NCI-H345 treated with DMSO at 0.1 percent for 48 hours (cell line): Measurements from ENCODE around the gene ERAS.
A peak's percentile ranks its signal among the peaks of the same experiment; 100 is the strongest.
"Not testable (repeated sequence)": the region's sequence is repeated elsewhere in the genome, so short reads cannot be mapped to it uniquely, and the experiment has no call there.

ENCODE experiments used
- DNase-seq: peaks from one replicate; lab custom pipeline; 2025; ENCODE audit not compliant: unreplicated experiment; lab: John Stamatoyannopoulos, UW

Gene ERAS

GRCh38 chrX:48794911-48795515 is 31.3 kb upstream of the ERAS start:
- no peak for DNase-seq

GRCh38 chrX:48798318-48798717 is 28.0 kb upstream of the ERAS start:
- DNase-seq, result no peak

- DNase-seq, result no peak
Measured at GRCh38 chrX:48800574-48801279, 25.6 kb upstream of the ERAS start.

- DNase-seq, result peak; percentile 94
Measured at GRCh38 chrX:48801280-48802088, 24.8 kb upstream of the ERAS start, which contains the start of gene HDAC6. TSS of gene HDAC6 (plus strand) at chrX:48802067. CDS start at chrX:48802693, 626 bp downstream.

GRCh38 chrX:48802089-48802904 is 24.0 kb upstream of the ERAS start:
- DNase-seq, result peak; percentile 57

- no peak for DNase-seq
Measured at GRCh38 chrX:48802905-48803200, 23.5 kb upstream of the ERAS start.

GRCh38 chrX:48806081-48806480 is 20.2 kb upstream of the ERAS start:
- no peak for DNase-seq

GRCh38 chrX:48813644-48814043 is 12.7 kb upstream of the ERAS start:
- DNase-seq, result no peak

GRCh38 chrX:48814722-48815121 is 11.6 kb upstream of the ERAS start:
- no peak for DNase-seq

GRCh38 chrX:48815266-48815665 is 11.0 kb upstream of the ERAS start:
- DNase-seq, result no peak

- DNase-seq, result no peak
Measured at GRCh38 chrX:48816014-48816810, 10.1 kb upstream of the ERAS start.

- DNase-seq, result no peak
Measured at GRCh38 chrX:48818098-48818497, 8.2 kb upstream of the ERAS start.

- no peak for DNase-seq
Measured at GRCh38 chrX:48818866-48819265, 7.4 kb upstream of the ERAS start.

- not testable (repeated sequence) for DNase-seq
Measured at GRCh38 chrX:48819394-48819793, 6.9 kb upstream of the ERAS start.

- no peak for DNase-seq
Measured at GRCh38 chrX:48823053-48823452, 3.3 kb upstream of the ERAS start.

GRCh38 chrX:48824066-48824465 is 2.2 kb upstream of the ERAS start:
- DNase-seq, result no peak

GRCh38 chrX:48826876-48827653 is 752 bp downstream of the ERAS start:
- no peak for DNase-seq

- DNase-seq, result no peak
Measured at GRCh38 chrX:48827654-48827968, 1.3 kb downstream of the ERAS start.

GRCh38 chrX:48829016-48829735 is 2.9 kb downstream of the ERAS start:
- no peak for DNase-seq
